ENCODE results near the gene PADI6.
A peak's percentile ranks its signal among the peaks of the same experiment; 100 is the strongest.
"Not testable (repeated sequence)": the region's sequence is repeated elsewhere in the genome, so short reads cannot be mapped to it uniquely, and the experiment has no call there.

Gene PADI6

GRCh38 chr1:17371896-17372295, at the start of gene PADI6:
Gene PADI6, plus strand, starts transcription at chr1:17372196. Its CDS starts 50 bp downstream, at chr1:17372246.
- DNase-seq, result no peak

- DNase-seq, result no peak
Observed at GRCh38 chr1:17328855-17329254, 43.1 kb upstream of the PADI6 start.

GRCh38 chr1:17329610-17330009, 42.4 kb upstream of the PADI6 start:
- no peak for DNase-seq

GRCh38 chr1:17330856-17331255, 41.1 kb upstream of the PADI6 start:
- DNase-seq, result no peak

- DNase-seq, result no peak
Observed at GRCh38 chr1:17333081-17333480, 38.9 kb upstream of the PADI6 start.

GRCh38 chr1:17335821-17336710, 35.9 kb upstream of the PADI6 start:
- DNase-seq, result peak; percentile 74

GRCh38 chr1:17338706-17339493, 33.1 kb upstream of the PADI6 start:
- DNase-seq, result peak; percentile 22

GRCh38 chr1:17339521-17339920, 32.5 kb upstream of the PADI6 start:
- DNase-seq, result no peak

GRCh38 chr1:17340358-17340757, 31.6 kb upstream of the PADI6 start:
- no peak for DNase-seq

- no peak for DNase-seq
Observed at GRCh38 chr1:17342014-17342441, 30.0 kb upstream of the PADI6 start.

- DNase-seq, result not testable (repeated sequence)
Observed at GRCh38 chr1:17345506-17345905, 26.5 kb upstream of the PADI6 start.

GRCh38 chr1:17346046-17346789, 25.8 kb upstream of the PADI6 start:
- no peak for DNase-seq

- no peak for DNase-seq
Observed at GRCh38 chr1:17347769-17348592, 24.0 kb upstream of the PADI6 start.

- DNase-seq, result no peak
Observed at GRCh38 chr1:17348593-17349234, 23.3 kb upstream of the PADI6 start.

- peak; percentile 3 for DNase-seq
Observed at GRCh38 chr1:17350083-17350482, 21.9 kb upstream of the PADI6 start.

GRCh38 chr1:17350928-17351446, 21.0 kb upstream of the PADI6 start:
- peak; percentile 84 for DNase-seq

GRCh38 chr1:17351598-17352324, 20.2 kb upstream of the PADI6 start:
- DNase-seq, result no peak

GRCh38 chr1:17352419-17352909, 19.5 kb upstream of the PADI6 start:
- DNase-seq, result no peak

GRCh38 chr1:17355898-17356297, 16.1 kb upstream of the PADI6 start:
- DNase-seq, result no peak

- no peak for DNase-seq
Observed at GRCh38 chr1:17356387-17357026, 15.5 kb upstream of the PADI6 start.

All from NCI-H2171 treated with DMSO at 0.1 percent for 48 hours (cell line).